GM23338 (cell line): Measurements from ENCODE around the gene KCNK4. TPM values are rescaled to one million over a fixed set of nuclear protein-coding genes. Genes with fewer than 3 reads are reported as not detected.

Experiments
- ATAC-seq: fragments of 200-7000 bp; cut with Tn5 transposase; 3 replicates; pipeline ENCODE4 v1.9.1; 2020
- DNase-seq: peaks from one replicate; pipeline ENCODE4 v3.0.0-alpha.2; 2015; ENCODE audit warnings: low spot score
- H2AFZ ChIP-seq: fragments of 200-600 bp; sonication (generic); 2 replicates; pipeline ENCODE4 v1.8.0; 2016; ENCODE audit warnings: antibody characterized with exemption, mild to moderate bottlenecking, moderate library complexity
- H3F3A ChIP-seq: fragments of 200-600 bp; sonication (generic); replicated peaks from 2 replicates; pipeline ENCODE4 v1.8.0; 2017; ENCODE audit warnings: antibody characterized with exemption, mixed run types, low read depth
- H3K27ac ChIP-seq: fragments of 200-600 bp; sonication (generic); 2 replicates; pipeline ENCODE4 v1.6.1; 2016; ENCODE audit warnings: low read depth
- H3K27me3 ChIP-seq: fragments of 200-600 bp; sonication (generic); 2 replicates; pipeline ENCODE4 v1.8.0; 2016; ENCODE audit warnings: mild to moderate bottlenecking, mixed run types, moderate library complexity; ENCODE audit not compliant: insufficient read depth
- H3K36me3 ChIP-seq: fragments of 200-600 bp; sonication (generic); 2 replicates; pipeline ENCODE4 v1.8.0; 2016; ENCODE audit warnings: mild to moderate bottlenecking; ENCODE audit not compliant: insufficient read depth
- H3K4me1 ChIP-seq: fragments of 200-600 bp; sonication (generic); 2 replicates; pipeline ENCODE4 v1.8.0; 2016; ENCODE audit warnings: mild to moderate bottlenecking, moderate library complexity; ENCODE audit not compliant: insufficient read depth
- H3K4me2 ChIP-seq: fragments of 200-600 bp; sonication (generic); 2 replicates; pipeline ENCODE4 v1.7.1; 2017; ENCODE audit warnings: mixed run types
- H3K4me3 ChIP-seq: fragments of 200-600 bp; sonication (generic); 2 replicates; pipeline ENCODE4 v1.6.1; 2016; ENCODE audit warnings: mixed run types
- H3K79me2 ChIP-seq: fragments of 200-600 bp; sonication (generic); replicated peaks from 2 replicates; pipeline ENCODE4 v1.8.0; 2017; ENCODE audit warnings: mild to moderate bottlenecking; ENCODE audit not compliant: insufficient read depth
- H3K9me2 ChIP-seq: fragments of 200-600 bp; sonication (generic); 2 replicates; pipeline ENCODE4 v1.8.0; 2017; ENCODE audit not compliant: insufficient read depth
- H4K20me1 ChIP-seq: fragments of 200-600 bp; sonication (generic); replicated peaks from 2 replicates; pipeline ENCODE4 v1.8.0; 2017; ENCODE audit warnings: mild to moderate bottlenecking; ENCODE audit not compliant: insufficient read depth
- H3K27ac Mint-ChIP-seq: 2 replicates; pipeline ENCODE4 v1.8.0; 2020; ENCODE audit warnings: inconsistent platforms, mild to moderate bottlenecking, moderate library complexity, mixed read lengths
- H3K27me3 Mint-ChIP-seq: 3 replicates; pipeline ENCODE4 v1.8.0; 2022; ENCODE audit warnings: low read depth, mild to moderate bottlenecking, moderate library complexity, mixed read lengths, inconsistent platforms; ENCODE audit not compliant: insufficient read depth, poor library complexity
- H3K36me3 Mint-ChIP-seq: 3 replicates; pipeline ENCODE4 v1.8.0; 2021; ENCODE audit warnings: low read depth, mild to moderate bottlenecking, inconsistent platforms, moderate library complexity, mixed read lengths
- H3K4me1 Mint-ChIP-seq: 3 replicates; pipeline ENCODE4 v1.8.0; 2020; ENCODE audit warnings: mild to moderate bottlenecking, inconsistent platforms, mixed read lengths
- H3K4me3 Mint-ChIP-seq: 3 replicates; pipeline ENCODE4 v1.8.0; 2021; ENCODE audit warnings: moderate library complexity, mild to moderate bottlenecking, inconsistent platforms, mixed read lengths
- H3K9me3 Mint-ChIP-seq: 3 replicates; pipeline ENCODE4 v1.8.0; 2020; ENCODE audit warnings: moderate library complexity, mild to moderate bottlenecking, inconsistent platforms, mixed read lengths
- ETS1 ChIP-seq: IDR thresholded peaks from 2 replicates; pipeline ENCODE4 v1.6.1; 2016; ENCODE audit warnings: antibody characterized with exemption
- EZH2phosphoT487 ChIP-seq: fragments of 200-600 bp; sonication (generic); IDR thresholded peaks from one replicate; pipeline ENCODE4 v1.8.1; 2018; ENCODE audit warnings: antibody characterized with exemption; ENCODE audit not compliant: unreplicated experiment
- JUNB ChIP-seq: IDR thresholded peaks from one replicate; pipeline ENCODE4 v1.6.1; 2016; ENCODE audit warnings: antibody characterized with exemption; ENCODE audit not compliant: unreplicated experiment
- NANOG ChIP-seq: IDR thresholded peaks from 2 replicates; pipeline ENCODE4 v1.6.1; 2016; ENCODE audit warnings: antibody characterized with exemption, borderline replicate concordance
- POLR2AphosphoS5 ChIP-seq: IDR thresholded peaks from 2 replicates; pipeline ENCODE4 v1.6.1; 2016; ENCODE audit warnings: antibody characterized with exemption, low read depth
- STAT1 ChIP-seq: IDR thresholded peaks from one replicate; pipeline ENCODE4 v1.6.1; 2016; ENCODE audit warnings: antibody characterized with exemption; ENCODE audit not compliant: unreplicated experiment
- ZNF331 ChIP-seq: fragments of 250-450 bp; sonication (Bioruptor Pico); IDR thresholded peaks from 2 replicates; pipeline ENCODE4 v1.5.0; 2020; ENCODE audit warnings: low read depth, mild to moderate bottlenecking, moderate library complexity
- polyA plus RNA-seq: library from polyadenylated mRNA; unstranded; fragments of >200 nt; fragmentation: Nextera tagmentation; extraction: Ambion mirVana; gene quantifications from 2 replicates; pipeline ENCODE4 v1.2.1, GENCODE V29; 2016
- total RNA-seq: library from RNA; depleted of rRNA; stranded (reverse); fragments of >200 nt; shearing (Covaris generic); gene quantifications from 2 replicates; pipeline ENCODE4 v1.2.3, GENCODE V29; 2014
- TF ChIP-seq, protein P1 (sequence below): IDR thresholded peaks from one replicate; pipeline ENCODE4 v1.6.1; 2018; ENCODE audit warnings: antibody characterized with exemption; ENCODE audit not compliant: unreplicated experiment
- TF ChIP-seq, protein P2 (sequence below), 2 experiments: fragments of 200-600 bp in 1 of 2; sonication (generic) in 1 of 2; conservative IDR thresholded peaks; 2 replicates each; pipeline versions ENCODE4 v1.5.1 to v1.6.1; 2016 to 2017; ENCODE audit warnings: antibody characterized with exemption in 2 of 2, low read depth in 2 of 2, mild to moderate bottlenecking in 2 of 2, moderate library complexity in 1 of 2
- TF ChIP-seq, protein P3 (sequence below): fragments of 250-450 bp; sonication (Bioruptor Pico); IDR thresholded peaks from 2 replicates; pipeline ENCODE4 v1.5.0; 2020; ENCODE audit warnings: mild to moderate bottlenecking, moderate library complexity

The KCNK4 gene
- total and polyA plus RNA-seq, 2 experiments from 2014 or later = 1.0 TPM; not detected in 1

- TF ChIP-seq STAT1 (no peak), ETS1 (no peak), POLR2AphosphoS5 (no peak), JUNB (no peak), EZH2phosphoT487 (no peak), ZNF331 (CRISPR knock-in tag) (no peak), NANOG (no peak)
- TF ChIP-seq, protein P1, sequence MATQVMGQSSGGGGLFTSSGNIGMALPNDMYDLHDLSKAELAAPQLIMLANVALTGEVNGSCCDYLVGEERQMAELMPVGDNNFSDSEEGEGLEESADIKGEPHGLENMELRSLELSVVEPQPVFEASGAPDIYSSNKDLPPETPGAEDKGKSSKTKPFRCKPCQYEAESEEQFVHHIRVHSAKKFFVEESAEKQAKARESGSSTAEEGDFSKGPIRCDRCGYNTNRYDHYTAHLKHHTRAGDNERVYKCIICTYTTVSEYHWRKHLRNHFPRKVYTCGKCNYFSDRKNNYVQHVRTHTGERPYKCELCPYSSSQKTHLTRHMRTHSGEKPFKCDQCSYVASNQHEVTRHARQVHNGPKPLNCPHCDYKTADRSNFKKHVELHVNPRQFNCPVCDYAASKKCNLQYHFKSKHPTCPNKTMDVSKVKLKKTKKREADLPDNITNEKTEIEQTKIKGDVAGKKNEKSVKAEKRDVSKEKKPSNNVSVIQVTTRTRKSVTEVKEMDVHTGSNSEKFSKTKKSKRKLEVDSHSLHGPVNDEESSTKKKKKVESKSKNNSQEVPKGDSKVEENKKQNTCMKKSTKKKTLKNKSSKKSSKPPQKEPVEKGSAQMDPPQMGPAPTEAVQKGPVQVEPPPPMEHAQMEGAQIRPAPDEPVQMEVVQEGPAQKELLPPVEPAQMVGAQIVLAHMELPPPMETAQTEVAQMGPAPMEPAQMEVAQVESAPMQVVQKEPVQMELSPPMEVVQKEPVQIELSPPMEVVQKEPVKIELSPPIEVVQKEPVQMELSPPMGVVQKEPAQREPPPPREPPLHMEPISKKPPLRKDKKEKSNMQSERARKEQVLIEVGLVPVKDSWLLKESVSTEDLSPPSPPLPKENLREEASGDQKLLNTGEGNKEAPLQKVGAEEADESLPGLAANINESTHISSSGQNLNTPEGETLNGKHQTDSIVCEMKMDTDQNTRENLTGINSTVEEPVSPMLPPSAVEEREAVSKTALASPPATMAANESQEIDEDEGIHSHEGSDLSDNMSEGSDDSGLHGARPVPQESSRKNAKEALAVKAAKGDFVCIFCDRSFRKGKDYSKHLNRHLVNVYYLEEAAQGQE = no peak
- TF ChIP-seq, protein P2, sequence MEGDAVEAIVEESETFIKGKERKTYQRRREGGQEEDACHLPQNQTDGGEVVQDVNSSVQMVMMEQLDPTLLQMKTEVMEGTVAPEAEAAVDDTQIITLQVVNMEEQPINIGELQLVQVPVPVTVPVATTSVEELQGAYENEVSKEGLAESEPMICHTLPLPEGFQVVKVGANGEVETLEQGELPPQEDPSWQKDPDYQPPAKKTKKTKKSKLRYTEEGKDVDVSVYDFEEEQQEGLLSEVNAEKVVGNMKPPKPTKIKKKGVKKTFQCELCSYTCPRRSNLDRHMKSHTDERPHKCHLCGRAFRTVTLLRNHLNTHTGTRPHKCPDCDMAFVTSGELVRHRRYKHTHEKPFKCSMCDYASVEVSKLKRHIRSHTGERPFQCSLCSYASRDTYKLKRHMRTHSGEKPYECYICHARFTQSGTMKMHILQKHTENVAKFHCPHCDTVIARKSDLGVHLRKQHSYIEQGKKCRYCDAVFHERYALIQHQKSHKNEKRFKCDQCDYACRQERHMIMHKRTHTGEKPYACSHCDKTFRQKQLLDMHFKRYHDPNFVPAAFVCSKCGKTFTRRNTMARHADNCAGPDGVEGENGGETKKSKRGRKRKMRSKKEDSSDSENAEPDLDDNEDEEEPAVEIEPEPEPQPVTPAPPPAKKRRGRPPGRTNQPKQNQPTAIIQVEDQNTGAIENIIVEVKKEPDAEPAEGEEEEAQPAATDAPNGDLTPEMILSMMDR (conservative IDR thresholded peaks at IDR 0.05; ENCODE audit: low read depth in 2 of 2) = no peak
- TF ChIP-seq, protein P3, sequence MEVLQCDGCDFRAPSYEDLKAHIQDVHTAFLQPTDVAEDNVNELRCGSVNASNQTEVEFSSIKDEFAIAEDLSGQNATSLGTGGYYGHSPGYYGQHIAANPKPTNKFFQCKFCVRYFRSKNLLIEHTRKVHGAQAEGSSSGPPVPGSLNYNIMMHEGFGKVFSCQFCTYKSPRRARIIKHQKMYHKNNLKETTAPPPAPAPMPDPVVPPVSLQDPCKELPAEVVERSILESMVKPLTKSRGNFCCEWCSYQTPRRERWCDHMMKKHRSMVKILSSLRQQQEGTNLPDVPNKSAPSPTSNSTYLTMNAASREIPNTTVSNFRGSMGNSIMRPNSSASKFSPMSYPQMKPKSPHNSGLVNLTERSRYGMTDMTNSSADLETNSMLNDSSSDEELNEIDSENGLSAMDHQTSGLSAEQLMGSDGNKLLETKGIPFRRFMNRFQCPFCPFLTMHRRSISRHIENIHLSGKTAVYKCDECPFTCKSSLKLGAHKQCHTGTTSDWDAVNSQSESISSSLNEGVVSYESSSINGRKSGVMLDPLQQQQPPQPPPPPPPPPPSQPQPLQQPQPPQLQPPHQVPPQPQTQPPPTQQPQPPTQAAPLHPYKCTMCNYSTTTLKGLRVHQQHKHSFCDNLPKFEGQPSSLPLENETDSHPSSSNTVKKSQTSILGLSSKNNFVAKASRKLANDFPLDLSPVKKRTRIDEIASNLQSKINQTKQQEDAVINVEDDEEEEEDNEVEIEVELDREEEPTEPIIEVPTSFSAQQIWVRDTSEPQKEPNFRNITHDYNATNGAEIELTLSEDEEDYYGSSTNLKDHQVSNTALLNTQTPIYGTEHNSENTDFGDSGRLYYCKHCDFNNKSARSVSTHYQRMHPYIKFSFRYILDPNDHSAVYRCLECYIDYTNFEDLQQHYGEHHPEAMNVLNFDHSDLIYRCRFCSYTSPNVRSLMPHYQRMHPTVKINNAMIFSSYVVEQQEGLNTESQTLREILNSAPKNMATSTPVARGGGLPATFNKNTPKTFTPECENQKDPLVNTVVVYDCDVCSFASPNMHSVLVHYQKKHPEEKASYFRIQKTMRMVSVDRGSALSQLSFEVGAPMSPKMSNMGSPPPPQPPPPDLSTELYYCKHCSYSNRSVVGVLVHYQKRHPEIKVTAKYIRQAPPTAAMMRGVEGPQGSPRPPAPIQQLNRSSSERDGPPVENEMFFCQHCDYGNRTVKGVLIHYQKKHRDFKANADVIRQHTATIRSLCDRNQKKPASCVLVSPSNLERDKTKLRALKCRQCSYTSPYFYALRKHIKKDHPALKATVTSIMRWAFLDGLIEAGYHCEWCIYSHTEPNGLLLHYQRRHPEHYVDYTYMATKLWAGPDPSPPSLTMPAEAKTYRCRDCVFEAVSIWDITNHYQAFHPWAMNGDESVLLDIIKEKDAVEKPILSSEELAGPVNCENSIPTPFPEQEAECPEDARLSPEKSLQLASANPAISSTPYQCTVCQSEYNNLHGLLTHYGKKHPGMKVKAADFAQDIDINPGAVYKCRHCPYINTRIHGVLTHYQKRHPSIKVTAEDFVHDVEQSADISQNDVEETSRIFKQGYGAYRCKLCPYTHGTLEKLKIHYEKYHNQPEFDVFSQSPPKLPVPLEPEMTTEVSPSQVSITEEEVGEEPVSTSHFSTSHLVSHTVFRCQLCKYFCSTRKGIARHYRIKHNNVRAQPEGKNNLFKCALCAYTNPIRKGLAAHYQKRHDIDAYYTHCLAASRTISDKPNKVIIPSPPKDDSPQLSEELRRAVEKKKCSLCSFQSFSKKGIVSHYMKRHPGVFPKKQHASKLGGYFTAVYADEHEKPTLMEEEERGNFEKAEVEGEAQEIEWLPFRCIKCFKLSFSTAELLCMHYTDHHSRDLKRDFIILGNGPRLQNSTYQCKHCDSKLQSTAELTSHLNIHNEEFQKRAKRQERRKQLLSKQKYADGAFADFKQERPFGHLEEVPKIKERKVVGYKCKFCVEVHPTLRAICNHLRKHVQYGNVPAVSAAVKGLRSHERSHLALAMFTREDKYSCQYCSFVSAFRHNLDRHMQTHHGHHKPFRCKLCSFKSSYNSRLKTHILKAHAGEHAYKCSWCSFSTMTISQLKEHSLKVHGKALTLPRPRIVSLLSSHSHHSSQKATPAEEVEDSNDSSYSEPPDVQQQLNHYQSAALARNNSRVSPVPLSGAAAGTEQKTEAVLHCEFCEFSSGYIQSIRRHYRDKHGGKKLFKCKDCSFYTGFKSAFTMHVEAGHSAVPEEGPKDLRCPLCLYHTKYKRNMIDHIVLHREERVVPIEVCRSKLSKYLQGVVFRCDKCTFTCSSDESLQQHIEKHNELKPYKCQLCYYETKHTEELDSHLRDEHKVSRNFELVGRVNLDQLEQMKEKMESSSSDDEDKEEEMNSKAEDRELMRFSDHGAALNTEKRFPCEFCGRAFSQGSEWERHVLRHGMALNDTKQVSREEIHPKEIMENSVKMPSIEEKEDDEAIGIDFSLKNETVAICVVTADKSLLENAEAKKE (CRISPR knock-in tag) = no peak
- Histone ChIP-seq H3K4me1 (0 out of 2 replicates have a peak, but pooled peaks cover 8% of the 10 kb centered on the region), H3K36me3 (no peaks in the 10 kb centered on the region; the same call in 1 of the 2 replicates), H3K27ac (no peak overlapping the region), H3K4me2 (no peak overlapping the region), H3K27me3 (no peaks in the 10 kb centered on the region), H4K20me1 (no peaks in the 10 kb centered on the region), H3K79me2 (no peaks in the 10 kb centered on the region), H3K9me2 (no peaks in the 10 kb centered on the region), H2AFZ (no peak overlapping the region), H3F3A (peaks cover 25% of the 10 kb centered on the region), H3K4me3 (no peak overlapping the region)
- peaks cover 3% of the 10 kb centered on the region; the same call in 2 of the 3 replicates for H3K9me3 Mint-ChIP-seq
- DNase-seq (no peak), ATAC-seq (no peak)
- H3K4me1 Mint-ChIP-seq = peaks cover 19% of the 10 kb centered on the region
- peaks cover 20% of the 10 kb centered on the region for H3K27me3 Mint-ChIP-seq
- H3K36me3 Mint-ChIP-seq = peaks cover 52% of the 10 kb centered on the region
- no peak overlapping the region for H3K27ac Mint-ChIP-seq
- H3K4me3 Mint-ChIP-seq = no peak overlapping the region; the same call in 2 of the 3 replicates
Observed at GRCh38 chr11:64266339-64266738, 24.8 kb upstream of the KCNK4 start.
